ENCODE results near the gene SLC6A18.

DNA sequence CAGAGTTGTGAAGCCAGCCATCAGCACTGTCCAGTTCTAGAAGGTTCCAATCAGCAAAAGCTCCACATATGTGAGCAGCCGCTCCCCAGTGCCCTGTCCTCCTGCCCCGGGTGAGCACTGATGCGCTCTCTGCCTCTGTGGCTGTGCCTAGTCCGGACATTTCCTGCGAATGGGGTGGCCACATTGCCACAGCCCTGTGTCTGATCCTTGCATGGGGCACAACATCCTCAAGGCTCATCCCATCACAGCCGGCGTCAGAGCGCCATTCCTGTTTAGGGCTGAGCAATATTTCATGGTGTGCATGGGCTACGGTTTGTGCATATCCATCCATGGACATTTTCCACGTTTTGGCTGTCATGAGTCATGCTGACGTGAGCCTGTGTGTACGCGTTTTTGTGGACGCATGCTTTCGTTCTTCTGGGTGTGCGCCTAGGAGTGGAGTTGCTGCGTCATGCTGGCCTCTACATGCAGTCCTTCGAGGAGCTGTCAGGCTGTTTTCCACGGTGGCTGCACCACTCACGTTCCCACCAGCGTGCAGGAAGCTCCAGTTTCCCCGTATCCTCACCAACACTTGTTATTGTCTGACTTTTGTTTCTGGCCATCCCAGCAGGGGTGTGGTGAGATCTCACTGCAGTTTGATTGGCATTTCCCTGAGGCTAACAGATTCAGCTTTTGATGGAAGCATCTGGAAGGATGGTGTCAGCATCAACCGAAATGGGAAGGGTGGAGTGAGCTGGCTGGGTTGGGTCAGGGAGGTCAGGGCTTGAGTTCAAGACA, 9.7 kb upstream of the SLC6A18 start:
- TF ChIP-seq, protein P1, sequence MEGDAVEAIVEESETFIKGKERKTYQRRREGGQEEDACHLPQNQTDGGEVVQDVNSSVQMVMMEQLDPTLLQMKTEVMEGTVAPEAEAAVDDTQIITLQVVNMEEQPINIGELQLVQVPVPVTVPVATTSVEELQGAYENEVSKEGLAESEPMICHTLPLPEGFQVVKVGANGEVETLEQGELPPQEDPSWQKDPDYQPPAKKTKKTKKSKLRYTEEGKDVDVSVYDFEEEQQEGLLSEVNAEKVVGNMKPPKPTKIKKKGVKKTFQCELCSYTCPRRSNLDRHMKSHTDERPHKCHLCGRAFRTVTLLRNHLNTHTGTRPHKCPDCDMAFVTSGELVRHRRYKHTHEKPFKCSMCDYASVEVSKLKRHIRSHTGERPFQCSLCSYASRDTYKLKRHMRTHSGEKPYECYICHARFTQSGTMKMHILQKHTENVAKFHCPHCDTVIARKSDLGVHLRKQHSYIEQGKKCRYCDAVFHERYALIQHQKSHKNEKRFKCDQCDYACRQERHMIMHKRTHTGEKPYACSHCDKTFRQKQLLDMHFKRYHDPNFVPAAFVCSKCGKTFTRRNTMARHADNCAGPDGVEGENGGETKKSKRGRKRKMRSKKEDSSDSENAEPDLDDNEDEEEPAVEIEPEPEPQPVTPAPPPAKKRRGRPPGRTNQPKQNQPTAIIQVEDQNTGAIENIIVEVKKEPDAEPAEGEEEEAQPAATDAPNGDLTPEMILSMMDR (IDR thresholded peaks at IDR 0.05; ENCODE audit: insufficient read depth, low read depth, low read length): no peak
- no peak for TF ChIP-seq EZH2 (IDR thresholded peaks at IDR 0.05; ENCODE audit: insufficient read depth, low read length)
